Nephron progenitor cell (in vitro differentiated cells): Measurements from ENCODE around the gene SF3A2.

Experiments used
- DNase-seq: peaks from one replicate; pipeline ENCODE4 v3.0.0; 2021
- H3K27ac Mint-ChIP-seq: 2 replicates; pipeline ENCODE4 v1.8.0; 2021; ENCODE audit warnings: mild to moderate bottlenecking, moderate library complexity, mixed read lengths
- H3K27me3 Mint-ChIP-seq: 2 replicates; pipeline ENCODE4 v1.8.0; 2021; ENCODE audit warnings: mild to moderate bottlenecking, low read depth, mixed read lengths; ENCODE audit not compliant: poor library complexity
- H3K36me3 Mint-ChIP-seq: 2 replicates; pipeline ENCODE4 v1.8.0; 2021; ENCODE audit warnings: low read depth, mixed read lengths
- H3K4me1 Mint-ChIP-seq: 2 replicates; pipeline ENCODE4 v1.8.0; 2021; ENCODE audit warnings: mixed read lengths
- H3K4me3 Mint-ChIP-seq: 2 replicates; pipeline ENCODE4 v1.8.0; 2021; ENCODE audit warnings: mild to moderate bottlenecking, moderate library complexity, mixed read lengths
- H3K9me3 Mint-ChIP-seq: 2 replicates; pipeline ENCODE4 v1.8.0; 2021; ENCODE audit warnings: mild to moderate bottlenecking, moderate library complexity, mixed read lengths
- TF ChIP-seq, protein P1 (sequence below): fragments of 200-600 bp; sonication (generic); IDR thresholded peaks from 2 replicates; pipeline ENCODE4 v1.5.0; 2021; ENCODE audit warnings: antibody characterized with exemption

SF3A2 gene

GRCh38 chr19:2282062-2282861 lies 45.6 kb downstream of the SF3A2 start, which contains the start of gene PEAK3:
Gene PEAK3, minus strand, starts transcription at chr19:2282175. Its CDS starts 1,244 bp downstream, at chr19:2280931.
- peak within 1 kb of the TSS; percentile 55 for H3K4me3 Mint-ChIP-seq
- peaks cover 2% of the 10 kb centered on the region for H3K36me3 Mint-ChIP-seq
- peak; percentile 75 for DNase-seq
- H3K9me3 Mint-ChIP-seq = no peaks in the 10 kb centered on the region
- H3K4me1 Mint-ChIP-seq = peaks cover 7% of the 10 kb centered on the region
- no peak within 1 kb of the TSS for H3K27ac Mint-ChIP-seq
- H3K27me3 Mint-ChIP-seq = peaks cover 73% of the 10 kb centered on the region
- TF ChIP-seq, protein P1, sequence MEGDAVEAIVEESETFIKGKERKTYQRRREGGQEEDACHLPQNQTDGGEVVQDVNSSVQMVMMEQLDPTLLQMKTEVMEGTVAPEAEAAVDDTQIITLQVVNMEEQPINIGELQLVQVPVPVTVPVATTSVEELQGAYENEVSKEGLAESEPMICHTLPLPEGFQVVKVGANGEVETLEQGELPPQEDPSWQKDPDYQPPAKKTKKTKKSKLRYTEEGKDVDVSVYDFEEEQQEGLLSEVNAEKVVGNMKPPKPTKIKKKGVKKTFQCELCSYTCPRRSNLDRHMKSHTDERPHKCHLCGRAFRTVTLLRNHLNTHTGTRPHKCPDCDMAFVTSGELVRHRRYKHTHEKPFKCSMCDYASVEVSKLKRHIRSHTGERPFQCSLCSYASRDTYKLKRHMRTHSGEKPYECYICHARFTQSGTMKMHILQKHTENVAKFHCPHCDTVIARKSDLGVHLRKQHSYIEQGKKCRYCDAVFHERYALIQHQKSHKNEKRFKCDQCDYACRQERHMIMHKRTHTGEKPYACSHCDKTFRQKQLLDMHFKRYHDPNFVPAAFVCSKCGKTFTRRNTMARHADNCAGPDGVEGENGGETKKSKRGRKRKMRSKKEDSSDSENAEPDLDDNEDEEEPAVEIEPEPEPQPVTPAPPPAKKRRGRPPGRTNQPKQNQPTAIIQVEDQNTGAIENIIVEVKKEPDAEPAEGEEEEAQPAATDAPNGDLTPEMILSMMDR = no peak

DNA sequence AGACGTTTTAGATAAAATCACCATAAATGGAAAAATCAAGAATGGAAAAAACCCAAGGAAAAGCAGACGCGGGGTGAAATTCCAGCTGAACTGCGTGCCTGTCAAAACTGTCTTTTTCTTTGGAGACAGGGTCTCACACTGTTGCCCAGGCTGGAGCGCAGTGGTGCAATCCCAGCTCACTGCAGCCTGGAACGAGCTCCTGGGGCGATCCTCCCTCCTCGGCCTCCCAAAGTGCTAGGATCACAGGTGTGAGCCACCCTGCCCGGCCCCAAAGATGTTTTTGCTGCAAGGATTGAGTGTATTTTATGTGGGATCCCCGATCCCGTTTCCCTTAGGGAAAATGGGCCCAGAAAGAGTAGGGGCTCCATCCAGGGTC lies 46.2 kb downstream of the SF3A2 start:
- Mint-ChIP-seq H3K9me3 (no peaks in the 10 kb centered on the region), H3K4me1 (peaks cover 4% of the 10 kb centered on the region), H3K4me3 (peak overlapping the region; percentile 55), H3K36me3 (no peaks in the 10 kb centered on the region), H3K27me3 (peaks cover 79% of the 10 kb centered on the region), H3K27ac (no peak overlapping the region)
- TF ChIP-seq, protein P1 = no peak
- DNase-seq = no peak

GRCh38 chr19:2283835-2284507 lies 47.3 kb downstream of the SF3A2 start:
- Mint-ChIP-seq H3K27ac (no peak overlapping the region), H3K27me3 (peaks cover 90% of the 10 kb centered on the region), H3K9me3 (no peaks in the 10 kb centered on the region), H3K4me3 (no peak overlapping the region), H3K36me3 (peaks cover 3% of the 10 kb centered on the region), H3K4me1 (peaks cover 9% of the 10 kb centered on the region)
- TF ChIP-seq, protein P1 = no peak
- no peak for DNase-seq

DNA sequence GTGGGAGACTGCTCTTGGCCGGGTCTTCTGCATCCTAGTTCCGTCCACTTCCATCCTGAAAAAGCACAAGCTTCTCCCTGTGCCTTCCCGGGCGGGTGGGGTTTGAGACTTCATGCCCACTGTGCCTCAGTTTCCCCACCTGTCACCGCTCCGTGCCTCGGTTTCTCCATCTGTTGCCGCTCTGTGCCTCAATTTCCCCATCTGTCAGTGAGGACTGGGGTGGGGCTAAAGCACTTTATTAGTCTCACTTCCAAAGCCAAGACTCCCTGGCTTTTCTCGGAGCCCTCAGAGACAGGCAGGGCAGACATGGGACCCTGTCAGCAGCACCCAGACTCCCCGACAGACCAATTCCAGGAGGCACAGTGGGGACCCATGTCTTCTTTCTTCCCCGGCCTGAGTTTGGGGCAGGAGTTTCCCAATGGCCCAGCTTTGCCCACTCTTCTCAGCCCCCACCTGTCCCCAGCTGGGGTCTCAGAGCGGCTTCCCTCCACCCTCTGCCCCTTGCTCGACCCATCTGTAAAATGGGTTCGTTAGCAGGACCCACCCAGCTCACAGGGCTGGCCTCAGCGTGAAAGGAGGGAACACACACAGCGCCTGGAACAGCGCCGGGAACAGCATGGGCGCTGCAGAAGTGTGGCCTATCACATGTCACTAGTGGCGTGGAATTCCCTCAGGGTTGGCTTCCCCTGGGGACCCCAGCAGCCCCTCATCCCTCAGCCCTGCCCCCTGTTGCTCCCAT lies 49.9 kb downstream of the SF3A2 start:
- Mint-ChIP-seq H3K27me3 (peaks cover 99% of the 10 kb centered on the region), H3K27ac (no peak overlapping the region), H3K9me3 (no peaks in the 10 kb centered on the region), H3K36me3 (peaks cover 4% of the 10 kb centered on the region), H3K4me1 (peaks cover 20% of the 10 kb centered on the region), H3K4me3 (no peak overlapping the region)
- TF ChIP-seq, protein P1 = no peak
- no peak for DNase-seq

DNA sequence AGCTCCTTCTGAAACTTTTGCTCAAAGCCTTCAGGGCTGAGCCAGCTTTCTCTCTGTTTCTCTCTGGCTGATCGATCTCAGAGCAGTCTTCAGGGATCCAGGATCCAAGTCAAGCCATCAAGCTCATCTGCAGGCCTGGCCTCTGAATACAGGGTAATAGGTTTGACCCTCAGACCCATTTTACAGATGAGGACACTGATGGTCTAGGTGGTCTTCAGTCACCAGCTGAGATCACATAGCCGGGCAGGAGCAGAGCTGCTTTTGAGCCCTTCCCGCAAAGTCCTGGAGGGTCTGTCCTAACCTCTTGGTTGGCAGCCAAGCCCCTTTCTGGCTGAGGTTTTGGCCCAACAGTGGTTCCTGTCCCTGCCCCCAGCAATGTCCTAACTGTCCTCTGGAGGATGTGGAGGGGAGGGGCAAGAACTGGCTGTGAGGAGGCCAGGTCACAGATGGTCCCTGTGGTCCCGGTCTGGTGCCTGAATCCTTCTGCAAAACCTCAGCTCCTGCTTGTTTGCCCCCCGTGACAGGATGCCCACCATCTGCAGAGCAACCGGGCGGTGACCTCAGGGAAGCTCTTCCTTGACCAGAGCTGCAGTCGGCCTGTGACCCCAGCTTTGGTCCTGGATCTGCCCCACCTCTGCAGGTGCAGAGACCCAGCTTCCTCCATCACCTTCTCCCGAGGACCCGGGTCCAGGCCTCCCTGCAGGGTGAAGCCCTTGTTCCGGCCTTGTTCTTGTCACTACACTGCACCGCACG lies 51.1 kb downstream of the SF3A2 start:
- Mint-ChIP-seq H3K36me3 (peaks cover 4% of the 10 kb centered on the region), H3K4me1 (peaks cover 20% of the 10 kb centered on the region), H3K9me3 (no peaks in the 10 kb centered on the region), H3K27ac (no peak overlapping the region), H3K27me3 (peaks cover 99% of the 10 kb centered on the region), H3K4me3 (no peak overlapping the region)
- no peak for DNase-seq
- TF ChIP-seq, protein P1 = no peak
